H1 (cell line): ENCODE measurements around the gene LMO4. TPM values are rescaled to one million over a fixed set of nuclear protein-coding genes. Genes with fewer than 3 reads are reported as not detected.

Experiments
- CTCF ChIA-PET: fragments of 300-600 bp; sonication (Branson Sonifier 250); formaldehyde crosslinking; loops from one replicate; lab custom pipeline; 2021; ENCODE audit not compliant: partially characterized antibody; lab: Charles Lee
- POLR2A ChIA-PET: fragments of 300-600 bp; sonication (Branson Sonifier 250); formaldehyde crosslinking; loops from one replicate; lab custom pipeline; 2021; ENCODE audit warnings: inconsistent platforms; ENCODE audit not compliant: partially characterized antibody; lab: Charles Lee
- DNase-seq, 2 experiments: peaks; one replicate each; pipeline versions ENCODE4 v3.0.0 to v3.0.0-alpha.2; 2010 to 2022; ENCODE audit warnings: low spot score in 2 of 2, low read depth in 1 of 2, mixed read lengths in 1 of 2
- FAIRE-seq: peaks from 2 replicates; lab custom pipeline; 2011; peaks lifted over from hg19 to GRCh38; lab: Jason Lieb, UNC
- H2AFZ ChIP-seq: 2 replicates; pipeline ENCODE4 v1.8.1; 2012; ENCODE audit warnings: low read length, inconsistent platforms
- H2AK5ac ChIP-seq: 2 replicates; pipeline ENCODE4 v1.6.1; 2013; ENCODE audit warnings: low read depth, low read length
- H2BK120ac ChIP-seq: replicated peaks from 2 replicates; pipeline ENCODE3; 2013; ENCODE audit warnings: low read depth, low read length, inconsistent platforms
- H2BK12ac ChIP-seq: 2 replicates; pipeline ENCODE4 v1.6.1; 2013; ENCODE audit warnings: low read depth, low read length
- H2BK15ac ChIP-seq: 2 replicates; pipeline ENCODE4 v1.6.1; 2013; ENCODE audit warnings: low read length
- H2BK20ac ChIP-seq: 2 replicates; pipeline ENCODE4 v1.6.1; 2013; ENCODE audit warnings: low read length
- H2BK5ac ChIP-seq: 2 replicates; pipeline ENCODE4 v1.6.1; 2013; ENCODE audit warnings: low read depth, low read length
- H3K14ac ChIP-seq: 2 replicates; pipeline ENCODE4 v1.6.1; 2013; ENCODE audit warnings: inconsistent platforms; ENCODE audit not compliant: insufficient read length
- H3K18ac ChIP-seq: 2 replicates; pipeline ENCODE4 v1.6.1; 2013; ENCODE audit warnings: low read length; ENCODE audit errors: extremely low read depth
- H3K23ac ChIP-seq: 2 replicates; pipeline ENCODE4 v1.6.1; 2013; ENCODE audit warnings: inconsistent platforms; ENCODE audit not compliant: insufficient read length
- H3K23me2 ChIP-seq: 2 replicates; pipeline ENCODE4 v1.6.1; 2013; ENCODE audit warnings: low read depth, low read length
- H3K27ac ChIP-seq: 2 replicates; pipeline ENCODE4 v1.6.1; 2011; ENCODE audit warnings: low read depth, low read length, inconsistent platforms
- H3K27me3 ChIP-seq, 4 experiments: replicated peaks in 1 of 4; 1 replicate in 1 of 4; 2 replicates in 3 of 4; pipeline versions ENCODE4 v1.6.1 to v1.8.1; 2011 to 2013; ENCODE audit warnings: low read length in 3 of 4, mild to moderate bottlenecking in 3 of 4, inconsistent platforms in 2 of 4, mixed read lengths in 2 of 4, moderate library complexity in 1 of 4; ENCODE audit not compliant: control insufficient read depth in 3 of 4, insufficient read depth in 3 of 4; ENCODE audit errors: extremely low read depth in 1 of 4
- H3K36me3 ChIP-seq, 4 experiments: 2 replicates each; pipeline versions ENCODE4 v1.6.1 to v1.8.1; 2011 to 2013; ENCODE audit warnings: mild to moderate bottlenecking in 4 of 4, low read length in 3 of 4, moderate library complexity in 2 of 4, control low read depth in 1 of 4, inconsistent platforms in 1 of 4; ENCODE audit not compliant: insufficient read depth in 4 of 4, control insufficient read depth in 2 of 4
- H3K4ac ChIP-seq: replicated peaks from 2 replicates; pipeline ENCODE3; 2013; ENCODE audit warnings: low read length, low read depth, mixed read lengths, inconsistent platforms; ENCODE audit not compliant: insufficient read length
- H3K4me1 ChIP-seq, 4 experiments: replicated peaks in 1 of 4; 1 replicate in 1 of 4; 2 replicates in 3 of 4; pipeline versions ENCODE4 v1.6.1 to v1.8.1; 2011 to 2013; ENCODE audit warnings: low read length in 3 of 4, inconsistent platforms in 2 of 4, mixed read lengths in 1 of 4; ENCODE audit not compliant: insufficient read depth in 4 of 4, control insufficient read depth in 3 of 4
- H3K4me2 ChIP-seq, 2 experiments: 2 replicates each; pipeline versions ENCODE4 v1.6.1 to v1.8.1; 2011 to 2013; ENCODE audit warnings: low read depth in 2 of 2, low read length in 2 of 2, control low read depth in 1 of 2, inconsistent platforms in 1 of 2, mild to moderate bottlenecking in 1 of 2; ENCODE audit not compliant: insufficient read depth in 1 of 2
- H3K4me3 ChIP-seq, 4 experiments: fragments of 200-600, 300-600 bp in 1 of 4; sonication (generic), shearing (Covaris generic), sonication (Bioruptor Twin) in 1 of 4; 2 replicates each; pipeline versions ENCODE4 v1.5.1 to v1.8.1; 2011 to 2016; ENCODE audit warnings: low read length in 4 of 4, low read depth in 3 of 4, control low read depth in 2 of 4, inconsistent platforms in 2 of 4, mild to moderate bottlenecking in 2 of 4, mixed read lengths in 1 of 4, moderate library complexity in 1 of 4; ENCODE audit not compliant: insufficient read depth in 2 of 4; ENCODE audit errors: extremely low read depth in 1 of 4
- H3K56ac ChIP-seq: replicated peaks from 2 replicates; pipeline ENCODE3; 2013; ENCODE audit warnings: low read depth, mild to moderate bottlenecking, mixed read lengths, low read length, inconsistent platforms; ENCODE audit not compliant: insufficient read length
- H3K79me1 ChIP-seq: 2 replicates; pipeline ENCODE4 v1.6.1; 2013; ENCODE audit warnings: low read depth, low read length, control low read depth
- H3K79me2 ChIP-seq, 2 experiments: 2 replicates each; pipeline versions ENCODE4 v1.6.1 to v1.8.1; 2012 to 2013; ENCODE audit warnings: low read length in 2 of 2, mild to moderate bottlenecking in 2 of 2, inconsistent platforms in 1 of 2; ENCODE audit not compliant: insufficient read depth in 2 of 2, control insufficient read depth in 1 of 2
- H3K9ac ChIP-seq, 4 experiments: replicated peaks in 1 of 4; 1 replicate in 1 of 4; 2 replicates in 3 of 4; pipeline versions ENCODE4 v1.6.1 to v1.8.1; 2011 to 2013; ENCODE audit warnings: low read depth in 3 of 4, low read length in 3 of 4, control low read depth in 2 of 4, mild to moderate bottlenecking in 2 of 4, moderate library complexity in 2 of 4, inconsistent platforms in 1 of 4; ENCODE audit errors: extremely low read depth in 1 of 4
- H3K9me3 ChIP-seq, 2 experiments: 2 replicates each; pipeline versions ENCODE4 v1.6.1 to v1.8.1; 2012 to 2013; ENCODE audit warnings: mild to moderate bottlenecking in 2 of 2, moderate library complexity in 2 of 2, control low read depth in 1 of 2, inconsistent platforms in 1 of 2, low read depth in 1 of 2, low read length in 1 of 2, mixed read lengths in 1 of 2; ENCODE audit not compliant: insufficient read depth in 2 of 2
- H4K20me1 ChIP-seq, 2 experiments: replicated peaks in 1 of 2; 2 replicates each; pipeline versions ENCODE3 to v1.8.1; 2011 to 2013; ENCODE audit warnings: inconsistent platforms in 2 of 2, low read length in 2 of 2, mild to moderate bottlenecking in 1 of 2; ENCODE audit not compliant: insufficient read depth in 2 of 2, control insufficient read depth in 1 of 2
- H4K5ac ChIP-seq: 2 replicates; pipeline ENCODE4 v1.6.1; 2013; ENCODE audit warnings: low read length, low read depth, mixed read lengths, inconsistent platforms; ENCODE audit not compliant: insufficient read length
- H4K8ac ChIP-seq: 2 replicates; pipeline ENCODE4 v1.8.0; 2013; ENCODE audit warnings: mild to moderate bottlenecking, moderate library complexity, low read length, inconsistent platforms; ENCODE audit not compliant: insufficient read depth; ENCODE audit errors: extremely low read depth
- H4K91ac ChIP-seq: replicated peaks from 2 replicates; pipeline ENCODE3; 2013; ENCODE audit warnings: low read length, mixed read lengths, inconsistent platforms; ENCODE audit not compliant: insufficient read length
- CEBPB ChIP-seq: IDR thresholded peaks from 2 replicates; pipeline ENCODE4 v1.6.1; 2012; ENCODE audit warnings: low read depth, low read length
- PHF8 ChIP-seq: fragments of 200-600 bp; sonication (generic); conservative IDR thresholded peaks from 2 replicates; pipeline ENCODE4 v1.7.1; 2012; ENCODE audit warnings: low read depth, mild to moderate bottlenecking, inconsistent platforms, low read length, moderate library complexity
- RBBP5 ChIP-seq: IDR thresholded peaks from 2 replicates; pipeline ENCODE4 v1.7.1; 2012; ENCODE audit warnings: low read depth, mild to moderate bottlenecking, inconsistent platforms, low read length, moderate library complexity, borderline replicate concordance
- SIRT6 ChIP-seq: IDR thresholded peaks from one replicate; pipeline ENCODE4 v1.7.1; 2012; ENCODE audit warnings: low read length, inconsistent platforms
- YY1 ChIP-seq: IDR thresholded peaks from 2 replicates; pipeline ENCODE4 v1.6.1; 2011; ENCODE audit warnings: low read depth, mild to moderate bottlenecking, low read length
- WGBS, 2 experiments: shearing (Covaris generic) in 1 of 2; methylation state at CpG; one replicate each; pipeline versions ENCODE4 v1.1.6 to v1.1.7; 2013 to 2015; ENCODE audit warnings: low lambda C conversion rate in 2 of 2, mixed read lengths in 2 of 2, inconsistent platforms in 1 of 2, low coverage in 1 of 2, missing lambda C conversion rate in 1 of 2; ENCODE audit not compliant: insufficient replicate concordance in 2 of 2, insufficient coverage in 1 of 2, insufficient read length in 1 of 2; ENCODE audit errors: extremely low coverage in 1 of 2, missing lambda C conversion rate in 1 of 2; 5-methylcytosine and 5-hydroxymethylcytosine counted together
- polyA plus RNA-seq, 7 experiments: library from polyadenylated mRNA; depleted of rRNA in 3 of 7; stranded (reverse) in 5 of 7; unstranded in 2 of 7; fragments of >200 nt in 5 of 7; fragments of 200-250 nt in 2 of 7; gene quantifications; 1 replicate in 5 of 7; 2 replicates in 1 of 7; 4 replicates in 1 of 7; pipeline versions ENCODE4 v1.2.1 to v1.2.3, GENCODE V29; 2011 to 2013; ENCODE audit warnings: missing spikeins in 2 of 7, mixed read lengths in 2 of 7
- total RNA-seq: library from RNA; stranded (reverse); fragmentation: NEBNext Ultra II Directional; extraction: Animal tissue kit (Norgen Biotek cat#: 25700); gene quantifications from 2 replicates; pipeline ENCODE4 v1.2.1, GENCODE V29; 2021

LMO4 gene
- total and polyA plus RNA-seq, 2 of the 8 experiments (the other 6 are each of a cell fraction or from before 2014, with no cell fraction given) = 71.7 to 98.7 TPM

GRCh38 chr1:87333692-87334347, 5.1 kb downstream of the LMO4 start:
- no peak overlapping the region for H3K56ac ChIP-seq
- 0 out of 2 replicates have a peak overlapping the region, but pooled peaks have one; percentile 41 for H3K27ac ChIP-seq
- CTCF ChIA-PET = interaction anchor here (0.6 to 3.5 kb wide), 17 partner anchors 8 to 620 kb away, joined by 3 to 18 read pairs (median 4); no protein-coding TSS in a partner anchor
- no peaks in the 10 kb centered on the region for H3K9me3 ChIP-seq
- H2BK20ac ChIP-seq = no peak overlapping the region
- peaks cover 5 to 70% of the 10 kb centered on the region in 2 experiments; a peak in 3 of 4 replicates for H3K79me2 ChIP-seq
- H2BK15ac ChIP-seq = no peak overlapping the region
- no peak overlapping the region for H2AK5ac ChIP-seq
- H2AFZ ChIP-seq = no peak overlapping the region
- H3K9ac ChIP-seq = no peak overlapping the region; a peak in 1 of 7 replicates
- FAIRE-seq = no peak
- peak overlapping the region; percentile 9; the same call in 1 of the 2 replicates for H3K18ac ChIP-seq
- H3K36me3 ChIP-seq = peaks cover 4 to 28% (median 7%) of the 10 kb centered on the region in 4 experiments; a peak in 5 of 8 replicates
- H2BK120ac ChIP-seq = no peak overlapping the region
- no peak for DNase-seq
- H3K4ac ChIP-seq = no peak overlapping the region
- no peaks in the 10 kb centered on the region for H3K27me3 ChIP-seq
- no peak overlapping the region for H4K5ac ChIP-seq
- H3K4me1 ChIP-seq = peaks cover 2 to 22% (median 18%) of the 10 kb centered on the region in 4 experiments; a peak in 6 of 7 replicates
- H3K79me1 ChIP-seq = peaks cover 3% of the 10 kb centered on the region; the same call in 1 of the 2 replicates
- peak overlapping the region; percentile 54 to 82 (median 54); a peak in 5 of 8 replicates for H3K4me3 ChIP-seq
- peaks cover 7 to 11% of the 10 kb centered on the region in 2 experiments for H4K20me1 ChIP-seq
- POLR2A ChIA-PET = interaction anchor here (0.8 to 13.4 kb wide), 5 partner anchors 9 to 420 kb away, joined by 3 to 184 read pairs (median 8); partner anchors contain the start of genes HS2ST1 and SELENOF
- WGBS, 2 experiments = 72% methylated on average over 10 of the region's 10 CpGs; no CpG with 5 or more reads in 1 of the 2 experiments
- H4K8ac ChIP-seq = no peak overlapping the region
- H3K23me2 ChIP-seq = peaks cover 14% of the 10 kb centered on the region
- H3K14ac ChIP-seq = no peak overlapping the region
- H2BK5ac ChIP-seq = 0 out of 2 replicates have a peak overlapping the region, but pooled peaks have one; percentile 3
- peak overlapping the region; percentile 76 to 88 for H3K4me2 ChIP-seq
- no peak overlapping the region for H3K23ac ChIP-seq
- H2BK12ac ChIP-seq = peak overlapping the region; percentile 1; the same call in 1 of the 2 replicates
- H4K91ac ChIP-seq = no peak overlapping the region
- TF ChIP-seq YY1 = no peak
- no peak for TF ChIP-seq CEBPB
- TF ChIP-seq SIRT6 = no peak
- no peak for TF ChIP-seq PHF8
- TF ChIP-seq RBBP5 = no peak
